Fibroblast of skin of left biceps (primary cell): ENCODE data around the gene FAM156B.
A peak's percentile ranks its signal among the peaks of the same experiment; 100 is the strongest.
"Not testable (repeated sequence)": the region's sequence is repeated elsewhere in the genome, so short reads cannot be mapped to it uniquely, and the experiment has no call there.

Experiments used
- DNase-seq, 2 experiments: peaks; one replicate each; pipeline ENCODE4 v3.0.0-alpha.2; 2013; ENCODE audit warnings: low read depth in 2 of 2

FAM156B gene, protein sequence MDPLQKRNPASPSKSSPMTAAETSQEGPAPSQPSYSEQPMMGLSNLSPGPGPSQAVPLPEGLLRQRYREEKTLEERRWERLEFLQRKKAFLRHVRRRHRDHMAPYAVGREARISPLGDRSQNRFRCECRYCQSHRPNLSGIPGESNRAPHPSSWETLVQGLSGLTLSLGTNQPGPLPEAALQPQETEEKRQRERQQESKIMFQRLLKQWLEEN

DNA sequence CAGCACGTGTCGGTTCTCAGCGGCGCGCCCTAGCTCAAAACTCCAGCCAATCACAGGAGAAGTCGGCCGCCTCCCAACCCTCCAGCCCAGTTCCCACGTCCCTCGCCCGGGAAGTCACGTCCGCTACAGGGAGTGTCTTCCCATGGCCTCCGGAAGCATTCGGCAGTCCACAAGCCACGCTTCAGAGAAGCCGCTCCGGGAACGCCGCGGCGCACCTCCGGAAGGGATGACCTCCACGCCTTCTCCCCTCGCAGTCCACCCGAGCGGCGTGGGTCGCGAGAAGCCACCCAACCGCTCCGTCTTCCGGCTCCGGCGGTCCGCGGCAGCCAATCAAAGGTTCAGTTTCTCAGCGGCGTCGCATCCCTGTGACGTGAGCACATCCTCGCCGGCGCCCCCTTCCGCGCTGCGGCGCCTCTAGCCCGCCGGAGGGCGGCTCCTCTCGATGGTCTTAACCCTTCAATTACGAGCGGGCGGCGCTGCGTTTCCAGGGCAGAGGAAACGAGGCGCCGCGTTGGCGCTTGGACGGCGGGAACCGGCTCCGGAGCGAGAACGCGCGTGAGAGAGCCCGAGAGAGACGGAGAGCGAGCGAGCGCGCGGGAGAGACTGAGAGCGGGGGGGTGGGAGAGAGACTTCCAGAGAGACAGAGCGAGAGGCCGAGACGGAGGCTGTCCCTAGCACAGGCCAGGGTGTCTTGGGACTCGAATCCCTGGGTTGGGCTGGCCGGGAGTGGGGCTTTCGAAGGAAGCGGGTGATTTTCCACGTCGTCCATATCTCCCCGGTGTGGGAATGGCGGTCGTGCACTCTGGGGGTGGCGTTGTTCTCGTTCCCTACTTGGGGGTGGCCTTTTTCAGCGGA lies at the start of gene FAM156B:
Gene FAM156B (plus strand): TSS at position 476 of the 855 bp plus-strand sequence. CDS start 9,896 bp downstream, outside the sequence.
- not testable (repeated sequence) for DNase-seq

DNA sequence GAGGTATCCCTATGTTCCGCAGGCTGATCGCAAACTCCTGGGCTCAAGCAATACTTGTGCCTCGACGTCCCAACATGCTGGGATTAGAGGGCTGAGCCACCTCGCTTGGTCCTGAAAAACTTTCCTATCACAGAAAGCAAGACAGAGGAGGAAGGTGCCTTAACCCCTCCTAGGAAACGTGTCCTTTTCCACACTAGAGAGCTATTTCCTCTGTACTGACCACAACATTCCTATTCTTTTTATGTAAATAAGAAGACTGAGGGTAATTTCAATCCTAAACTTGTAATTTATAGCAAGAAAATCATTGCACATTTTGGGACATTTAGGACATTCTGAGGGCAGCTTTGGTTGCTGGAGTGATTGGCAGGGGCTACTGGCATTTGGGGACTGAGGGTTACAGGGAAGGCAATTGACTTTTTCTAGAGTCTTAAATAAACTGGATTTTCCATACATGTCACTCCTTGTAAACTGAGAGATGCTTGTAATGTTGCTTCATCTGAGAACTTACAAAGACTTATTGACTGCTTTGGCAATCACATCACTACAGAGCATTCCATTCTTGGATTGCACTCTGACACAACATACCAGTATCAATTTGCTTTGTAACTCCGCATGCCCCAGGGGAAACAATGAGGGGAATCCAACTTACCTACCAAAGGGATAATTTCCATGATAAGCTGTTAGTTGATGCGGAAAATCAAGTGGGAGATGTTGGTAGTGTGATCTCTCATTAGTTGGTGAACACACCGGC lies 44.8 kb upstream of the FAM156B start:
- DNase-seq = peak in 1 of 2 experiments; percentile 1

GRCh38 chrX:52856991-52857525 lies 40.1 kb upstream of the FAM156B start:
- not testable (repeated sequence) for DNase-seq

GRCh38 chrX:52865343-52865998 lies 31.7 kb upstream of the FAM156B start:
- no peak for DNase-seq

- no peak for DNase-seq
Observed at GRCh38 chrX:52867610-52868348, 29.4 kb upstream of the FAM156B start, which contains the start of gene XAGE3. XAGE3 (minus strand) TSS chrX:52868083; CDS start chrX:52867133, 950 bp downstream.

- no peak for DNase-seq
Observed at GRCh38 chrX:52870046-52870445, 27.1 kb upstream of the FAM156B start.

DNA sequence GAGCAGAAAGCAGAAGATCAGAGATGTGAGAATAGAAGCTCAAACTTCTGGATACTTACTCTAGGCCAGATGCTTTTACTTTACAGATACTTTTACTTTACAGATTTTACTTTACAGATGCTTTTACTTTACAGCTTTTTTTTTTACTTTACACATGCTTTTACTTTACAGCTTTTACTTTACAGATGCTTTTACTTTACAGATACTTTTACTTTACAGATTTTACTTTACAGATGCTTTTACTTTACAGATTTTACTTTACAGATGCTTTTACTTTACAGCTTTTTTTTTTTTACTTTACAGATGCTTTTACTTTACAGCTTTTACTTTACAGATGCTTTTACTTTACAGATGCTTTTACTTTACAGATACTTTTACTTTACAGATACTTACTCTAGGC lies 23.3 kb upstream of the FAM156B start:
- DNase-seq = not testable (repeated sequence)

- no peak for DNase-seq
Observed at GRCh38 chrX:52874661-52875060, 22.5 kb upstream of the FAM156B start.

- DNase-seq = not testable (repeated sequence)
Observed at GRCh38 chrX:52875436-52875835, 21.7 kb upstream of the FAM156B start.

DNA sequence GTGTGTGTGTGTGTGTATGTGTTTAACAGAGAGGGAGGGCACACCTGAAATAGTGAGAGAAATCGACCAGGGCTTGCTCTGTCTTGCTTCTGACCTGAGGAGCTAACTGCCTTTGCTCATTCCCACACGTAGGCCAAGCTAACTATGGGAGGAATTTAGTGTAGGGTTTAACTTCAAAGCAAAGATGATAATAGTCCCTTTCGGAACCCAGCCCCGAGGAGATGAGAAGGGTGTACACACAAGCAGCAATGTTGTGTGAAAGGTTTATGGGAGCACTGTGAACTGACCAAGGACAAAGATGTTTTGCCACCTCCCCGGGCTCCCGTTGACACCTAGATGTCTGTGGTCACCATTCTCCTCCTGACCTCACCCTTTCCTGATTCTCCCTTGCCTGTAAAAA lies 20.7 kb upstream of the FAM156B start:
- DNase-seq = not testable (repeated sequence)

DNA sequence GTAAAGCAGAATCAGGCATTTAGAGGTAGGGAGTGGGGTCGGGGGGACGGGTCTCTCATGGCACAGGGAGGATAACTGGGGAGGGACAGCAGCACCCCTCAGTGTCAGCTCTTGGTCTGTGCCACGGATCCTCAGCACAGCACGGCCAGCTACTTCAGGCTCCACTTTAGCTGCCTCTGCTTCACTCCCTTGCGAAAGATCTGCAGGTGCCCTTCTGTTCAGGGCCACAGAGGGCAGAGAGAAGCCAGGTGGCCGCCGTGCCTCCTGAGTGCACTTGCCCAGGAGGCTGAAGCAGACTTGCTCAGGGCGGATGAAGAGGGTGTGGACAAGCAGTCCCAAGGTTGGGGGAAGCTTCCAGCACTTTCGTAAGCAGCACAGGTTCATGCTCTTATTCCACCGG lies 9.7 kb upstream of the FAM156B start:
- DNase-seq = not testable (repeated sequence)

DNA sequence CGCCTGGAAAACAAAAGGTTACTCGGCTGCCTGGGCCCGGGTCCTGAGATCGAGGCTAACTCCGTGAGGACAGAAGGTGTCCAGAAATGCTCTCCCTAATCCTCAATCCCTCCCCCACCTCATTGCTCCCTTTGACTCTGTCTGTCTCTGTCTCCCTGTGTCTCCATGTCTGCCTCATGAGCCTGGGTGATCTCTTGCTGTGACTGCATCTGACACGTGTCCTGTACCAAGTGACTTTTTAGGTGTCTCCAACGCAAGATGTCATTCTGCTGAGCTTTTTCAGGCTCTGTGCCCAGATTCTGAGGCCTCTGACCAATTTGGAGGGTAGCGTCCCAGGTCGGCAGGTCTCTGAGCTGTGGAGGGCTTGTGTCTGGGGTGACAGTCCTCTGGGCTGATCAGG lies 9.0 kb upstream of the FAM156B start:
- DNase-seq = not testable (repeated sequence)

DNA sequence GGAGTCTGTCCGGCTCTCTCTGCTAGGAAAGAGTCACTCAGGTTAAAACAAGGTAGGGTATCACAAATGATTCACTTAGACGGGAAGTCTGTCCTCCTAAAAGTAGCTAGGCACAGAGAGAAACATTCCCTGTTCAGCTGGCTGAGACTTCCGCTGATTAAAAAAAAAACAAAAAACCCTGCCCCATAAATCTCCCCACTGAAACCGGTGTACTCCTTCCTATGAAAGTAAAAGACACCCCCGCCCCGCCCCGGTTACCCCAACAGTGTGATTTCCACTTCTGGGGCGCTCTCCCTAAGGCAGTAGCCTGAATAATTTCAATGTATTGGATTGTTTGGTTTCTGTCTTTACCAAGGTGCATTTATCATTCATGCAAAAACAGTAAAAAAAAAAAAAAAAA lies 692 bp upstream of the FAM156B start:
- not testable (repeated sequence) for DNase-seq

DNA sequence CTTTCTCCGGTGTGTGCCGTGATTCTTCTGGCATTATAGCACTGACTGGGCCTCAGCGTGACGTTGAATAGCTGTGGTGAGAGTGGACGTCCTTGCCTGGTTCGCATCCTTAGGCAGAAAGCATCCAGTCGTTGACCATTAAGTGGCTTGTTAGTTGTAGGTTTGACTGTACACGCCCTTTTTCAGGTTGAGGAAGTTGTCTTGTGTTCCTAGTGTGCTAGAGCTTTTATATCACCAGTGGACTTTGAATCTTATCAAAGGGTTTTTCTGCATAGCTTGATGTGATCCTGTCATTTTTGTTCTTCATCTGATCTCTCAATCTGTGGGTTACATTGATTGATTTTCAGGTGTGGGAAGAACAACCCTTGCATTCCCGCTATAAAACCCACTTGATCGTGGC lies 8.4 kb downstream of the FAM156B start:
- DNase-seq = not testable (repeated sequence)

- DNase-seq = not testable (repeated sequence)
Observed at GRCh38 chrX:52906072-52906471, 8.9 kb downstream of the FAM156B start.

- DNase-seq = not testable (repeated sequence)
Observed at GRCh38 chrX:52907137-52907536, 10.0 kb downstream of the FAM156B start.

- DNase-seq = not testable (repeated sequence)
Observed at GRCh38 chrX:52907900-52908299, 10.8 kb downstream of the FAM156B start.

- not testable (repeated sequence) for DNase-seq
Observed at GRCh38 chrX:52909313-52909969, 12.3 kb downstream of the FAM156B start.

DNA sequence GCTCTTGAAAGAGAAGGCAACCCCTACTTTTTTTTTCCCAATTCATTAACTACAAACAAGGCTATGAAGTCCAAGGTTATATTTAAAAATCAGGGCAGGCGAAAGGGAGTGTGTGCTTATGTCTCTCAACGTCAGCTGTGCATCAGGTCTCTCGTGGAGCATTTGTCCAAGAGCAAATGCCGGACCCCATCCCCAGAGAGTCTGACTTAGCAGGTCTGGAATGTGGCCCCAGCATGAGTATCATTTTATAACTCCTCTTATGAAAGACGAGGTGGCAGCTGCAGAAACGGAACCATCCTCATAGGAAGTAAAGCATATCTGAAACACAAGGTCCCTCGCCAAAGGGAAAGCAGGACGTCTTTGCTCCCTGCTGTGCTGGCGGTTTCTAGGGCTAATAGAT lies 16.6 kb downstream of the FAM156B start:
- not testable (repeated sequence) for DNase-seq

- not testable (repeated sequence) for DNase-seq
Observed at GRCh38 chrX:52914704-52915103, 17.6 kb downstream of the FAM156B start.
